ENCODE measurements around the gene KCNIP1. TPM values are rescaled to one million over a fixed set of nuclear protein-coding genes. Genes with fewer than 3 reads are reported as not detected.

Gene KCNIP1
- total RNA-seq, 4 donors from 2014 or later = 0.94 to 1.6 (median 1.1) TPM; not detected in 1

GRCh38 chr5:170513856-170514525, 10.2 kb downstream of the KCNIP1 start:
- Histone ChIP-seq H3K27ac (no peak overlapping the region), H3K4me1 (no peaks in the 10 kb centered on the region), H3K27me3 (no peaks in the 10 kb centered on the region), H3K36me3 (no peaks in the 10 kb centered on the region), H3K4me3 (no peak overlapping the region), H3K9me3 (no peaks in the 10 kb centered on the region)
- ATAC-seq = no peak
- TF ChIP-seq CTCF (IDR thresholded peaks at IDR 0.05) = no peak
- no peak for TF ChIP-seq EP300 (IDR thresholded peaks at IDR 0.05)
- no peak for TF ChIP-seq POLR2A (IDR thresholded peaks at IDR 0.05)
- TF ChIP-seq POLR2AphosphoS5 (IDR thresholded peaks at IDR 0.05) = no peak
- 96 to 100% methylated on average over 2 to 3 of the region's 5 CpGs for WGBS, 2 donors (ENCODE audit: low coverage in 1 of 2)

- H3K4me1 ChIP-seq = peaks cover 0 to 1% (median 0%) of the 10 kb centered on the region in 3 donors
- no peak for ATAC-seq
- H3K9me3 ChIP-seq = no peaks in the 10 kb centered on the region
- no peak overlapping the region for H3K27ac ChIP-seq
- 86 to 91% methylated on average over 2 of the region's 2 CpGs for WGBS, 2 donors (ENCODE audit: low coverage in 1 of 2)
- no peaks in the 10 kb centered on the region for H3K27me3 ChIP-seq
- no peaks in the 10 kb centered on the region for H3K36me3 ChIP-seq
- no peak overlapping the region for H3K4me3 ChIP-seq
- TF ChIP-seq EP300 (IDR thresholded peaks at IDR 0.05) (no peak), POLR2AphosphoS5 (IDR thresholded peaks at IDR 0.05) (no peak), CTCF (IDR thresholded peaks at IDR 0.05) (no peak), POLR2A (IDR thresholded peaks at IDR 0.05) (no peak)
Measured at GRCh38 chr5:170517411-170517810, 13.6 kb downstream of the KCNIP1 start.

GRCh38 chr5:170518277-170518676, 14.5 kb downstream of the KCNIP1 start:
- no peaks in the 10 kb centered on the region for H3K27me3 ChIP-seq
- H3K36me3 ChIP-seq = no peaks in the 10 kb centered on the region
- TF ChIP-seq POLR2A (IDR thresholded peaks at IDR 0.05) (no peak), POLR2AphosphoS5 (IDR thresholded peaks at IDR 0.05) (no peak), EP300 (IDR thresholded peaks at IDR 0.05) (no peak), CTCF (IDR thresholded peaks at IDR 0.05) (no peak)
- no peak for ATAC-seq
- H3K9me3 ChIP-seq = no peaks in the 10 kb centered on the region
- 0 to 59% methylated on average over 2 to 3 of the region's 5 CpGs for WGBS, 2 donors (ENCODE audit: low coverage in 1 of 2)
- peaks cover 0 to 10% (median 0%) of the 10 kb centered on the region in 3 donors for H3K4me1 ChIP-seq
- no peak overlapping the region for H3K27ac ChIP-seq
- H3K4me3 ChIP-seq = no peak overlapping the region

- no peak for TF ChIP-seq POLR2AphosphoS5 (IDR thresholded peaks at IDR 0.05)
- TF ChIP-seq EP300 (IDR thresholded peaks at IDR 0.05) = no peak
- Histone ChIP-seq H3K27me3 (peaks cover 7% of the 10 kb centered on the region), H3K4me3 (no peak overlapping the region), H3K9me3 (no peaks in the 10 kb centered on the region), H3K4me1 (peaks cover 0 to 14% (median 0%) of the 10 kb centered on the region in 3 donors), H3K27ac (no peak overlapping the region), H3K36me3 (no peaks in the 10 kb centered on the region)
- WGBS, 2 donors (ENCODE audit: low coverage in 1 of 2) = 58 to 61% methylated on average over 4 to 5 of the region's 5 CpGs
- ATAC-seq = no peak
Measured at GRCh38 chr5:170519549-170519948, 15.7 kb downstream of the KCNIP1 start.

GRCh38 chr5:170520372-170520771, 16.6 kb downstream of the KCNIP1 start:
- Histone ChIP-seq H3K27me3 (peaks cover 7% of the 10 kb centered on the region), H3K27ac (no peak overlapping the region), H3K4me3 (no peak overlapping the region), H3K4me1 (peaks cover 0 to 14% (median 0%) of the 10 kb centered on the region in 3 donors), H3K9me3 (no peaks in the 10 kb centered on the region), H3K36me3 (no peaks in the 10 kb centered on the region)
- WGBS, 2 donors (ENCODE audit: low coverage in 1 of 2) = 82 to 86% methylated on average over 3 to 6 of the region's 6 CpGs
- no peak for ATAC-seq
- TF ChIP-seq CTCF (IDR thresholded peaks at IDR 0.05) = no peak
- TF ChIP-seq POLR2AphosphoS5 (IDR thresholded peaks at IDR 0.05) = no peak
- TF ChIP-seq POLR2A (IDR thresholded peaks at IDR 0.05) = no peak
- no peak for TF ChIP-seq EP300 (IDR thresholded peaks at IDR 0.05)

Measured in gastroesophageal sphincter (tissue), 4 donors.